GM18498 (cell line): Measurements from ENCODE around the gene MON1B.

Experiments
- ATAC-seq: cut with Tn5 transposase; IDR thresholded peaks from one replicate; pipeline ENCODE4 v1.9.1; 2021; ENCODE audit warnings: mild to moderate bottlenecking, moderate library complexity; ENCODE audit not compliant: unreplicated experiment

MON1B gene

GRCh38 chr16:77195411-77195810, 4.4 kb downstream of the MON1B start:
- ATAC-seq, result no peak

GRCh38 chr16:77197747-77198146, 6.8 kb downstream of the MON1B start:
- ATAC-seq, result no peak

GRCh38 chr16:77199211-77199610, 8.2 kb downstream of the MON1B start, which contains the start of gene SYCE1L:
SYCE1L (plus strand) TSS chr16:77199408; CDS start chr16:77199452, 44 bp downstream.
- no peak for ATAC-seq

GRCh38 chr16:77206533-77206932, 15.5 kb downstream of the MON1B start:
- ATAC-seq, result no peak

- ATAC-seq, result no peak
These were observed 16.0 kb downstream of the MON1B start for GRCh38 chr16:77207030-77207429.

GRCh38 chr16:77208382-77208781, 17.4 kb downstream of the MON1B start:
- ATAC-seq, result no peak

GRCh38 chr16:77211880-77212740, 21.1 kb downstream of the MON1B start:
- peak; percentile 75 for ATAC-seq

GRCh38 chr16:77212741-77213541, 22.0 kb downstream of the MON1B start:
- ATAC-seq, result peak; percentile 75

- no peak for ATAC-seq
These were observed 22.6 kb downstream of the MON1B start for GRCh38 chr16:77213542-77214106.

GRCh38 chr16:77214411-77215138, 23.6 kb downstream of the MON1B start:
- ATAC-seq, result no peak

GRCh38 chr16:77219437-77219836, 28.4 kb downstream of the MON1B start:
- ATAC-seq, result no peak

- no peak for ATAC-seq
These were observed 29.4 kb downstream of the MON1B start for GRCh38 chr16:77220427-77220826.

- no peak for ATAC-seq
These were observed 30.5 kb downstream of the MON1B start for GRCh38 chr16:77221482-77221881.

GRCh38 chr16:77223184-77223583, 32.2 kb downstream of the MON1B start:
- ATAC-seq, result no peak

GRCh38 chr16:77225182-77225581, 34.2 kb downstream of the MON1B start:
- ATAC-seq, result no peak

GRCh38 chr16:77227745-77228144, 36.8 kb downstream of the MON1B start:
- peak; percentile 80 for ATAC-seq

GRCh38 chr16:77231047-77231446, 40.1 kb downstream of the MON1B start:
- ATAC-seq, result no peak

- ATAC-seq, result no peak
These were observed 43.0 kb downstream of the MON1B start for GRCh38 chr16:77233799-77234519.

GRCh38 chr16:77234611-77235010, 43.6 kb downstream of the MON1B start:
- ATAC-seq, result no peak

GRCh38 chr16:77236063-77236511, 45.1 kb downstream of the MON1B start:
- peak; percentile 99 for ATAC-seq
